Measurements from ENCODE around the gene RGS3. TPM values are rescaled to one million over a fixed set of nuclear protein-coding genes. Genes with fewer than 3 reads are reported as not detected.

The RGS3 gene
- total and polyA plus RNA-seq, 2 donors (not counting 3 experiments of a cell fraction or from before 2014, with no cell fraction given) = 356 to 416 TPM

- dilution Hi-C loops (cut with MboI; ENCODE audit: extremely low pct_ligation_motif_present, low sequenced_read_pairs) = no loop called here
- Histone ChIP-seq H3K4me1 (ENCODE audit: control insufficient read depth, extremely low read depth, insufficient read depth, low read length) (peaks cover 32% of the 10 kb centered on the region), H2AFZ (ENCODE audit: low read depth, low read length) (no peak overlapping the region), H3K4me3 (replicated peaks in 1 of 3; ENCODE audit: insufficient read depth in 1 of 3, low read depth in 1 of 3, low read length in 3 of 3) (no peak overlapping the region), H3K9ac (replicated peaks; ENCODE audit: extremely low read depth, insufficient read depth, low read length) (no peak overlapping the region), H4K20me1 (replicated peaks; ENCODE audit: control insufficient read depth, extremely low read depth, insufficient read depth, low read length) (no peaks in the 10 kb centered on the region), H3K27me3 (ENCODE audit: control insufficient read depth in 2 of 2, insufficient read depth in 2 of 2, low read length in 2 of 2) (no peaks in the 10 kb centered on the region), H3K27ac (ENCODE audit: insufficient read depth, low read depth, low read length) (no peak overlapping the region), H3K4me2 (ENCODE audit: insufficient read depth, low read length) (no peak overlapping the region), H3K9me3 (replicated peaks; ENCODE audit: control insufficient read depth, insufficient read depth, low read length) (no peaks in the 10 kb centered on the region), H3K79me2 (ENCODE audit: control insufficient read depth, insufficient read depth, low read length) (no peaks in the 10 kb centered on the region), H3K36me3 (ENCODE audit: control insufficient read depth in 2 of 2, extremely low read depth in 1 of 2, insufficient read depth in 2 of 2, low read length in 2 of 2) (no peaks in the 10 kb centered on the region), H3K9me1 (replicated peaks; ENCODE audit: control insufficient read depth, extremely low read depth, insufficient read depth, low read length) (no peaks in the 10 kb centered on the region)
- DNase-seq (ENCODE audit: low read depth, low spot score) = no peak
- TF ChIP-seq FOS (IDR thresholded peaks at IDR 0.05; ENCODE audit: borderline replicate concordance, insufficient read depth, low read length) = no peak
- TF ChIP-seq EZH2 (IDR thresholded peaks at IDR 0.05; ENCODE audit: borderline replicate concordance, low read depth, low read length, severe bottlenecking) = no peak
- TF ChIP-seq CTCF (IDR thresholded peaks at IDR 0.05; ENCODE audit: extremely low read depth in 1 of 2, insufficient read depth in 1 of 2, low read depth in 1 of 2, low read length in 2 of 2) = no peak
- no peak for TF ChIP-seq POLR2A (IDR thresholded peaks at IDR 0.05; ENCODE audit: low read depth, low read length)
- TF ChIP-seq, protein P1, sequence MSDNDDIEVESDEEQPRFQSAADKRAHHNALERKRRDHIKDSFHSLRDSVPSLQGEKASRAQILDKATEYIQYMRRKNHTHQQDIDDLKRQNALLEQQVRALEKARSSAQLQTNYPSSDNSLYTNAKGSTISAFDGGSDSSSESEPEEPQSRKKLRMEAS (IDR thresholded peaks at IDR 0.05; ENCODE audit: insufficient read depth, insufficient read length) = no peak
- TF ChIP-seq POLR2AphosphoS5 (IDR thresholded peaks at IDR 0.05; ENCODE audit: insufficient read depth, low read depth, low read length) = no peak
- TF ChIP-seq GATA2 (IDR thresholded peaks at IDR 0.05; ENCODE audit: insufficient read depth, insufficient read length, low read depth, low read length) = no peak
- no peak for TF ChIP-seq MYC (IDR thresholded peaks at IDR 0.05; ENCODE audit: low read depth, low read length)
- no peak for FAIRE-seq
- POLR2A ChIA-PET = interaction anchor here (7.5 kb wide), 1 partner anchor 16 kb away, joined by 45 read pairs; no protein-coding TSS in a partner anchor
- intact Hi-C loops (cut with micrococcal nuclease) = no loop called here
- CTCF ChIA-PET = interaction anchor here (1.1 to 2.4 kb wide), 2 partner anchors 17 to 50 kb away, joined by 3 to 12 read pairs; no protein-coding TSS in a partner anchor
- BruUV-seq (replicated peaks) = no TSS peak
These were observed 140.9 kb downstream of the RGS3 start for GRCh38 chr9:113604393-113604792.
